ENCODE measurements around the gene CEP57L1. TPM values are rescaled to one million over a fixed set of nuclear protein-coding genes. Genes with fewer than 3 reads are reported as not detected.

Gene CEP57L1
- total and polyA plus RNA-seq, 4 donors = 8.5 to 21.9 (median 13.4) TPM

DNA sequence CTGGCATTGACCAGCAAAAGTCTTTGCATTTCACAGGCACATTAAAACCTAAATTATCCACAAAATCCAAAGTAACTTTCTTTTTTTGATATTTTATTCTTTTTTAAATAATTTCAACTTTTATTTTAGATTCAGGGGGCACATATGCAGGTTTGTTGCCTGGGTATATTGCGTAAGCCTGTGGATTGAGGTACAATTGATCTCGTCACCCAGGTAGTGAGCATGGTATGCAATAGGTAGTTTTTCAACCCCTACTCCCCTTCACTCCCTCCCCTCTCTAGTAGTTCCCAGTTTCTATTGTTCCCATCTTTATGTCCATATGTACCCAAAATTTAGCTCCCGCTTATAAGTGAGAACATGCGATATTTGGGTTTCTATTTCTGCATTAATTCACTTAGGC lies 97.6 kb downstream of the CEP57L1 start:
- intact Hi-C loops (cut with DNase I) = no loop called here
- DNase-seq (no peak), ATAC-seq (ENCODE audit: low FRiP score) (no peak)
- Histone ChIP-seq H3K4me1 (ENCODE audit: control insufficient read depth in 1 of 2, insufficient read depth in 2 of 2, low read length in 2 of 2) (no peaks in the 10 kb centered on the region), H3K4me3 (ENCODE audit: low read length in 2 of 2) (no peak overlapping the region), H3K36me3 (ENCODE audit: control insufficient read depth in 1 of 2, insufficient read depth in 2 of 2, low read length in 1 of 2) (no peaks in the 10 kb centered on the region), H3K27me3 (ENCODE audit: control insufficient read depth in 1 of 2, insufficient read depth in 2 of 2, low read length in 1 of 2) (no peaks in the 10 kb centered on the region), H3K27ac (ENCODE audit: low read depth in 1 of 2, low read length in 2 of 2) (no peak overlapping the region), H3K9me3 (ENCODE audit: control insufficient read depth, low read length) (no peaks in the 10 kb centered on the region)
- WGBS, 2 donors = 97 to 98% methylated on average over 4 of the region's 4 CpGs

- H3K27me3 ChIP-seq (ENCODE audit: control insufficient read depth in 1 of 2, insufficient read depth in 2 of 2, low read length in 1 of 2) = no peaks in the 10 kb centered on the region
- H3K4me3 ChIP-seq (ENCODE audit: low read length in 2 of 2) = no peak overlapping the region
- DNase-seq (no peak), ATAC-seq (ENCODE audit: low FRiP score) (no peak)
- no peaks in the 10 kb centered on the region for H3K36me3 ChIP-seq (ENCODE audit: control insufficient read depth in 1 of 2, insufficient read depth in 2 of 2, low read length in 1 of 2)
- no peak overlapping the region for H3K27ac ChIP-seq (ENCODE audit: low read depth in 1 of 2, low read length in 2 of 2)
- 48 to 52% methylated on average over 1 of the region's 1 CpG for WGBS, 2 donors
- H3K4me1 ChIP-seq (ENCODE audit: control insufficient read depth in 1 of 2, insufficient read depth in 2 of 2, low read length in 2 of 2) = no peaks in the 10 kb centered on the region
- intact Hi-C loops (cut with DNase I) = no loop called here
- H3K9me3 ChIP-seq (ENCODE audit: control insufficient read depth, low read length) = no peaks in the 10 kb centered on the region
Observed at GRCh38 chr6:109194880-109195279, 99.6 kb downstream of the CEP57L1 start.

DNA sequence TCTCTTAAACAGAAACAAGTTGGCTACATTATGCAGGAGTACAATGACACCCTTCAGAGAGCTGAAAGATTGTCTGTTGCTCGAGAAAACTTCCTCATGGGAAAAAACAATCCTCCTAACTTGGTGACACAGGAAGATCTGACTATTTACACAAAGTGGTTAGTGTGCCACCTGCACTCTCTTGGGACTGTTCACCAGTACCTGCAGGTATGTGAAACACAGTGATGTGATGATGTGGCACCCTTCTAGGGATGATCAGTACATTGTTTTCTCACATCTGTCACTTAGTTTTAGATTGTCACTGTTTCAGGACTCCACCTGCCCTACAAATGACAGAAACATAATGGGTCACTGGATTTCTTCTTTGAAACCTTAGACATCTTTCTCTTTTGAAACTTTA lies 101.8 kb downstream of the CEP57L1 start:
- Histone ChIP-seq H3K9me3 (ENCODE audit: control insufficient read depth, low read length) (no peaks in the 10 kb centered on the region), H3K27ac (ENCODE audit: low read depth in 1 of 2, low read length in 2 of 2) (no peak overlapping the region), H3K27me3 (ENCODE audit: control insufficient read depth in 1 of 2, insufficient read depth in 2 of 2, low read length in 1 of 2) (no peaks in the 10 kb centered on the region), H3K4me3 (ENCODE audit: low read length in 2 of 2) (no peak overlapping the region), H3K36me3 (ENCODE audit: control insufficient read depth in 1 of 2, insufficient read depth in 2 of 2, low read length in 1 of 2) (no peaks in the 10 kb centered on the region), H3K4me1 (ENCODE audit: control insufficient read depth in 1 of 2, insufficient read depth in 2 of 2, low read length in 2 of 2) (no peaks in the 10 kb centered on the region)
- no peak for ATAC-seq (ENCODE audit: low FRiP score)
- 81 to 89% methylated on average over 1 of the region's 1 CpG for WGBS, 2 donors
- DNase-seq = no peak
- intact Hi-C loops (cut with DNase I) = no loop called here

- Histone ChIP-seq H3K4me1 (ENCODE audit: control insufficient read depth in 1 of 2, insufficient read depth in 2 of 2, low read length in 2 of 2) (no peaks in the 10 kb centered on the region), H3K4me3 (ENCODE audit: low read length in 2 of 2) (no peak overlapping the region), H3K27me3 (ENCODE audit: control insufficient read depth in 1 of 2, insufficient read depth in 2 of 2, low read length in 1 of 2) (no peaks in the 10 kb centered on the region), H3K9me3 (ENCODE audit: control insufficient read depth, low read length) (no peaks in the 10 kb centered on the region), H3K36me3 (ENCODE audit: control insufficient read depth in 1 of 2, insufficient read depth in 2 of 2, low read length in 1 of 2) (no peaks in the 10 kb centered on the region), H3K27ac (ENCODE audit: low read depth in 1 of 2, low read length in 2 of 2) (no peak overlapping the region)
- no peak for DNase-seq
- ATAC-seq (ENCODE audit: low FRiP score) = no peak
- intact Hi-C loops (cut with DNase I) = no loop called here
- 82 to 88% methylated on average over 5 of the region's 5 CpGs for WGBS, 2 donors
Observed at GRCh38 chr6:109202409-109203264, 107.3 kb downstream of the CEP57L1 start.

DNA sequence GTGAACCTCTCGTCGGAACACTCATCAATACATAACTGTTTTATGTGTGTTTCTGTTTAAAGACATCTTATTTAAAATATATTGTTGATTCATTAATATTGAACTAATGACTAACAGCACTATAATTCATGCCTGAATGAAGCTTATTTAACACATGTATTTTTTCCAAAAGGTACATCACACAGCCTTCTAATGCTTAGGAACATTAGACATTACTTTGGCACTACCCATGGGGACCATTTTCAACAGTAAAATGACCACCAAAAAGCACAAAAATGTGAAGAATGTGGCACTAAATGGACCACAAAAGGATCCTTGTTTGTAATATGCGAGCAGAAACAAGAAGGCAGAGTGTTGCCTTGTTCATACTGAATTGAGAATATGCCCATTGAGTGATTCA lies 109.2 kb downstream of the CEP57L1 start:
- ATAC-seq (ENCODE audit: low FRiP score) (no peak), DNase-seq (no peak)
- Histone ChIP-seq H3K36me3 (ENCODE audit: control insufficient read depth in 1 of 2, insufficient read depth in 2 of 2, low read length in 1 of 2) (no peaks in the 10 kb centered on the region), H3K27me3 (ENCODE audit: control insufficient read depth in 1 of 2, insufficient read depth in 2 of 2, low read length in 1 of 2) (no peaks in the 10 kb centered on the region), H3K9me3 (ENCODE audit: control insufficient read depth, low read length) (no peaks in the 10 kb centered on the region), H3K27ac (ENCODE audit: low read depth in 1 of 2, low read length in 2 of 2) (no peak overlapping the region), H3K4me3 (ENCODE audit: low read length in 2 of 2) (no peak overlapping the region), H3K4me1 (ENCODE audit: control insufficient read depth in 1 of 2, insufficient read depth in 2 of 2, low read length in 2 of 2) (no peaks in the 10 kb centered on the region)
- WGBS, 2 donors = 90 to 93% methylated on average over 3 of the region's 3 CpGs
- intact Hi-C loops (cut with DNase I) = no loop called here

- Histone ChIP-seq H3K27ac (ENCODE audit: low read depth in 1 of 2, low read length in 2 of 2) (no peak overlapping the region), H3K9me3 (ENCODE audit: control insufficient read depth, low read length) (no peaks in the 10 kb centered on the region), H3K4me1 (ENCODE audit: control insufficient read depth in 1 of 2, insufficient read depth in 2 of 2, low read length in 2 of 2) (no peaks in the 10 kb centered on the region), H3K36me3 (ENCODE audit: control insufficient read depth in 1 of 2, insufficient read depth in 2 of 2, low read length in 1 of 2) (no peaks in the 10 kb centered on the region), H3K27me3 (ENCODE audit: control insufficient read depth in 1 of 2, insufficient read depth in 2 of 2, low read length in 1 of 2) (no peaks in the 10 kb centered on the region), H3K4me3 (ENCODE audit: low read length in 2 of 2) (no peak overlapping the region)
- intact Hi-C loops (cut with DNase I) = no loop called here
- 61 to 66% methylated on average over 1 of the region's 1 CpG for WGBS, 2 donors
- no peak for DNase-seq
- no peak for ATAC-seq (ENCODE audit: low FRiP score)
Observed at GRCh38 chr6:109212683-109213082, 117.4 kb downstream of the CEP57L1 start.

Other genes starting within 250 kb of the CEP57L1 start
- 10 to 100 TPM; 12.3 to 20.7 TPM for gene ARMC2, start 247.1 kb upstream of the CEP57L1 start, total RNA-seq
- gene ARMC2, start 247.1 kb upstream of the CEP57L1 start, polyA plus RNA-seq = 1 to 10 TPM; 5.3 to 5.5 TPM
- gene SESN1, start 661 bp upstream of the CEP57L1 start, total RNA-seq = 10 to 100 TPM; 26.1 to 45.3 TPM
- gene SESN1, start 661 bp upstream of the CEP57L1 start, polyA plus RNA-seq = 10 to 100 TPM; 20.9 to 37.1 TPM

Data from aorta (tissue), 5 donors.